ENCODE measurements around the gene TBC1D10B. TPM values are rescaled to one million over a fixed set of nuclear protein-coding genes. Genes with fewer than 3 reads are reported as not detected.
"Not testable (repeated sequence)": the region's sequence is repeated elsewhere in the genome, so short reads cannot be mapped to it uniquely, and the experiment has no call there.

Gene TBC1D10B
- total and polyA plus RNA-seq, 2 of the 8 experiments (the other 6 are each of a cell fraction or from before 2014, with no cell fraction given), result 15.4 to 28.6 TPM

GRCh38 chr16:30335028-30335597 lies 35.2 kb downstream of the TBC1D10B start:
- Histone ChIP-seq H2AFZ (ENCODE audit: low read length) (peak overlapping the region; percentile 12; the same call in 1 of the 2 replicates), H3K9ac (replicated peaks in 1 of 4; ENCODE audit: extremely low read depth in 1 of 4, low read depth in 3 of 4, low read length in 3 of 4) (peak overlapping the region; percentile 8 to 85 (median 61)), H3K4me3 (ENCODE audit: extremely low read depth in 1 of 4, insufficient read depth in 2 of 4, low read depth in 3 of 4, low read length in 4 of 4) (peak overlapping the region; percentile 58 to 97 (median 66)), H3K4me2 (ENCODE audit: insufficient read depth in 1 of 2, low read depth in 2 of 2, low read length in 2 of 2) (peak overlapping the region; percentile 7 to 50; a peak in 3 of 4 replicates), H3K79me2 (ENCODE audit: control insufficient read depth in 1 of 2, insufficient read depth in 2 of 2, low read length in 2 of 2) (peaks cover 0 to 16% of the 10 kb centered on the region in 2 experiments; a peak in 2 of 4 replicates), H3K56ac (replicated peaks; ENCODE audit: insufficient read length, low read depth, low read length) (peak overlapping the region; percentile 64)
- not testable (repeated sequence) for H3K4me1 ChIP-seq (replicated peaks in 1 of 4; ENCODE audit: control insufficient read depth in 3 of 4, insufficient read depth in 4 of 4, low read length in 3 of 4); H4K91ac ChIP-seq (replicated peaks; ENCODE audit: insufficient read length, low read length); H2BK5ac ChIP-seq (ENCODE audit: low read depth, low read length); H2BK15ac ChIP-seq (ENCODE audit: low read length); H3K27ac ChIP-seq (ENCODE audit: low read depth, low read length); H4K8ac ChIP-seq (ENCODE audit: extremely low read depth, insufficient read depth, low read length); H3K79me1 ChIP-seq (ENCODE audit: low read depth, low read length); H2BK20ac ChIP-seq (ENCODE audit: low read length); H3K36me3 ChIP-seq (ENCODE audit: control insufficient read depth in 2 of 4, insufficient read depth in 4 of 4, low read length in 3 of 4); FAIRE-seq; H3K4ac ChIP-seq (replicated peaks; ENCODE audit: insufficient read length, low read depth, low read length); H3K23ac ChIP-seq (ENCODE audit: insufficient read length); H3K14ac ChIP-seq (ENCODE audit: insufficient read length); H3K9me3 ChIP-seq (ENCODE audit: insufficient read depth in 2 of 2, low read depth in 1 of 2, low read length in 1 of 2); H3K23me2 ChIP-seq (ENCODE audit: low read depth, low read length); H3K27me3 ChIP-seq (replicated peaks in 1 of 4; ENCODE audit: control insufficient read depth in 3 of 4, extremely low read depth in 1 of 4, insufficient read depth in 3 of 4, low read length in 3 of 4); H4K5ac ChIP-seq (ENCODE audit: insufficient read length, low read depth, low read length); H4K20me1 ChIP-seq (replicated peaks in 1 of 2; ENCODE audit: control insufficient read depth in 1 of 2, insufficient read depth in 2 of 2, low read length in 2 of 2); H2BK120ac ChIP-seq (replicated peaks; ENCODE audit: low read depth, low read length); H2AK5ac ChIP-seq (ENCODE audit: low read depth, low read length); H2BK12ac ChIP-seq (ENCODE audit: low read depth, low read length); H3K18ac ChIP-seq (ENCODE audit: extremely low read depth, low read length)
- TF ChIP-seq POLR2AphosphoS5 (IDR thresholded peaks at IDR 0.05; ENCODE audit: low read depth, low read length), result peak; percentile 53; the same call in 1 of the 2 replicates
- TF ChIP-seq RBBP5 (IDR thresholded peaks at IDR 0.05; ENCODE audit: borderline replicate concordance, low read depth, low read length), result peak; percentile 42; the same call in 1 of the 2 replicates
- peak; percentile 69; the same call in 1 of the 2 replicates for TF ChIP-seq PHF8 (conservative IDR thresholded peaks at IDR 0.05; ENCODE audit: low read depth, low read length)
- TF ChIP-seq TBP (IDR thresholded peaks at IDR 0.05; ENCODE audit: low read depth, low read length), result peak; percentile 38; the same call in 1 of the 2 replicates
- TF ChIP-seq POLR2A (IDR thresholded peaks at IDR 0.05; ENCODE audit: control extremely low read depth in 1 of 2, low read depth in 2 of 2, low read length in 2 of 2), result peak in 1 of 2 experiments; percentile 56; a peak in 1 of 3 replicates
- CTCF ChIA-PET (ENCODE audit: partially characterized antibody), result interaction anchor here (2.6 kb wide), 1 partner anchor 12 kb away, joined by 6 read pairs; no protein-coding TSS in a partner anchor
- POLR2A ChIA-PET (ENCODE audit: partially characterized antibody), result interaction anchor here (1.3 to 2.0 kb wide), 3 partner anchors 20 to 70 kb away, joined by 5 to 6 read pairs (median 5); partner anchors contain the start of gene CD2BP2
- DNase-seq (ENCODE audit: low read depth in 1 of 2, low spot score in 2 of 2), result peak in 1 of 2 experiments; percentile 88
- WGBS, 2 experiments (ENCODE audit: extremely low coverage in 1 of 2, insufficient coverage in 1 of 2, insufficient read length in 1 of 2, insufficient replicate concordance in 2 of 2, low coverage in 1 of 2, low lambda C conversion rate in 2 of 2, missing lambda C conversion rate in 1 of 2), result 1% methylated on average over 41 of the region's 70 CpGs; no CpG with 5 or more reads in 1 of the 2 experiments
